IMR-90 (cell line): Measurements from ENCODE around the gene UACA. TPM values are rescaled to one million over a fixed set of nuclear protein-coding genes. Genes with fewer than 3 reads are reported as not detected.
A peak's percentile ranks its signal among the peaks of the same experiment; 100 is the strongest.

Experiments used
- ATAC-seq: fragments of 200-7000 bp; cut with Tn5 transposase; 2 replicates; pipeline ENCODE4 v1.9.1; 2020; ENCODE audit warnings: low read depth, mild to moderate bottlenecking, moderate library complexity
- BruUV-seq: library from RNA; stranded (reverse); fragments of 400-500 nt; replicated peaks from 2 replicates; lab custom pipeline; 2021; lab: Mats Ljungman, UMichigan
- CTCF ChIA-PET: fragments of 300-600 bp; formaldehyde crosslinking; extraction: SDS; loops from one replicate; lab custom pipeline; 2021; ENCODE audit warnings: antibody characterized with exemption; lab: Yijun Ruan, JAX
- POLR2A ChIA-PET: fragments of 300-600 bp; sonication (Branson Sonifier 250); formaldehyde crosslinking; loops from one replicate; lab custom pipeline; 2022; ENCODE audit warnings: antibody characterized with exemption; ENCODE audit not compliant: unreplicated experiment; lab: Charles Lee
- DNase-seq: peaks from one replicate; pipeline ENCODE4 v3.0.0; 2013
- H2AFZ ChIP-seq: replicated peaks from 2 replicates; pipeline ENCODE3; 2013; ENCODE audit warnings: low read length, mild to moderate bottlenecking; ENCODE audit not compliant: poor library complexity
- H2AK5ac ChIP-seq: 2 replicates; pipeline ENCODE4 v1.6.1; 2013; ENCODE audit warnings: low read depth, low read length, inconsistent platforms
- H2AK9ac ChIP-seq: replicated peaks from 2 replicates; pipeline ENCODE3; 2013; ENCODE audit warnings: mild to moderate bottlenecking, low read depth, low read length, moderate library complexity; ENCODE audit not compliant: poor library complexity
- H2BK120ac ChIP-seq: 2 replicates; pipeline ENCODE4 v1.6.1; 2013; ENCODE audit warnings: low read depth, low read length, inconsistent platforms
- H2BK15ac ChIP-seq: 3 replicates; pipeline ENCODE4 v1.6.1; 2013; ENCODE audit warnings: low read depth, low read length, inconsistent platforms
- H2BK20ac ChIP-seq: 2 replicates; pipeline ENCODE4 v1.6.1; 2013; ENCODE audit warnings: low read depth, mild to moderate bottlenecking, inconsistent platforms, low read length, moderate library complexity
- H2BK5ac ChIP-seq: 2 replicates; pipeline ENCODE4 v1.6.1; 2013; ENCODE audit warnings: mild to moderate bottlenecking, low read depth, low read length, inconsistent platforms; ENCODE audit not compliant: poor library complexity, severe bottlenecking
- H3K14ac ChIP-seq: replicated peaks from 2 replicates; pipeline ENCODE4 v1.6.1; 2013; ENCODE audit warnings: low read depth, low read length, inconsistent platforms
- H3K18ac ChIP-seq: 2 replicates; pipeline ENCODE4 v1.6.1; 2013; ENCODE audit warnings: low read depth, low read length, control low read depth
- H3K23ac ChIP-seq: 2 replicates; pipeline ENCODE4 v1.6.1; 2013; ENCODE audit warnings: low read depth, low read length, inconsistent platforms
- H3K27ac ChIP-seq: 2 replicates; pipeline ENCODE4 v1.5.1; 2013; ENCODE audit warnings: mild to moderate bottlenecking, control low read depth, low read length; ENCODE audit not compliant: insufficient read depth
- H3K27me3 ChIP-seq: 2 replicates; pipeline ENCODE4 v1.6.1; 2013; ENCODE audit warnings: low read length; ENCODE audit not compliant: control insufficient read depth, insufficient read depth
- H3K36me3 ChIP-seq: 2 replicates; pipeline ENCODE4 v1.6.1; 2013; ENCODE audit warnings: low read length, mixed read lengths; ENCODE audit not compliant: control insufficient read depth, insufficient read depth
- H3K4ac ChIP-seq: 2 replicates; pipeline ENCODE4 v1.6.1; 2013; ENCODE audit warnings: low read depth, low read length, inconsistent platforms
- H3K4me1 ChIP-seq: 2 replicates; pipeline ENCODE4 v1.6.1; 2013; ENCODE audit warnings: low read length, mixed read lengths; ENCODE audit not compliant: control insufficient read depth, insufficient read depth
- H3K4me2 ChIP-seq: 2 replicates; pipeline ENCODE4 v1.6.1; 2013; ENCODE audit warnings: low read depth, mild to moderate bottlenecking, control low read depth, low read length, moderate library complexity
- H3K4me3 ChIP-seq: 2 replicates; pipeline ENCODE4 v1.5.1; 2013; ENCODE audit warnings: low read depth, mild to moderate bottlenecking, control low read depth, low read length, moderate library complexity; ENCODE audit not compliant: insufficient read depth
- H3K56ac ChIP-seq: 2 replicates; pipeline ENCODE4 v1.6.1; 2013; ENCODE audit warnings: low read length, inconsistent platforms; ENCODE audit not compliant: insufficient read depth; ENCODE audit errors: extremely low read depth
- H3K79me1 ChIP-seq, 2 experiments: 2 replicates each; pipeline ENCODE4 v1.6.1; 2013; ENCODE audit warnings: low read length in 2 of 2, inconsistent platforms in 1 of 2, low read depth in 1 of 2
- H3K9ac ChIP-seq: 2 replicates; pipeline ENCODE4 v1.6.1; 2013; ENCODE audit warnings: low read depth, low read length, control low read depth
- H3K9me1 ChIP-seq: 2 replicates; pipeline ENCODE4 v1.6.1; 2013; ENCODE audit warnings: low read length, inconsistent platforms; ENCODE audit not compliant: insufficient read depth
- H3K9me3 ChIP-seq: 2 replicates; pipeline ENCODE4 v1.6.1; 2013; ENCODE audit warnings: low read length; ENCODE audit not compliant: control insufficient read depth, insufficient read depth
- H4K20me1 ChIP-seq: 2 replicates; pipeline ENCODE4 v1.6.1; 2013; ENCODE audit warnings: low read length, inconsistent platforms; ENCODE audit not compliant: insufficient read depth
- H4K5ac ChIP-seq: 2 replicates; pipeline ENCODE4 v1.6.1; 2013; ENCODE audit warnings: mild to moderate bottlenecking, low read depth, low read length, control low read depth
- H4K8ac ChIP-seq, 2 experiments: 2 replicates each; pipeline ENCODE4 v1.6.1; 2013; ENCODE audit warnings: low read depth in 2 of 2, low read length in 2 of 2, control low read depth in 1 of 2, inconsistent platforms in 1 of 2
- H4K91ac ChIP-seq: 2 replicates; pipeline ENCODE4 v1.6.1; 2013; ENCODE audit warnings: low read depth, low read length, inconsistent platforms; ENCODE audit not compliant: insufficient read depth
- BHLHE40 ChIP-seq: fragments of 150-350 bp; IDR thresholded peaks from 2 replicates; pipeline ENCODE4 v1.6.1; 2016; ENCODE audit warnings: mild to moderate bottlenecking, low read depth, low read length
- CEBPB ChIP-seq: IDR thresholded peaks from 2 replicates; pipeline ENCODE4 v1.6.1; 2012; ENCODE audit warnings: low read depth, low read length, improper control_type of control experiment
- CHD1 ChIP-seq: IDR thresholded peaks from 2 replicates; pipeline ENCODE4 v1.6.1; 2012; ENCODE audit warnings: low read depth, low read length, improper control_type of control experiment
- CTCF ChIP-seq: conservative IDR thresholded peaks from 2 replicates; pipeline ENCODE4 v1.5.1; 2012; ENCODE audit warnings: mild to moderate bottlenecking, low read depth, low read length, improper control_type of control experiment
- ELK1 ChIP-seq: fragments of 150-350 bp; IDR thresholded peaks from 2 replicates; pipeline ENCODE4 v1.6.1; 2016; ENCODE audit warnings: low read depth, mild to moderate bottlenecking, low read length, moderate library complexity, borderline replicate concordance
- MAFK ChIP-seq: IDR thresholded peaks from 2 replicates; pipeline ENCODE4 v1.6.1; 2012; ENCODE audit warnings: low read depth, low read length, improper control_type of control experiment
- MAZ ChIP-seq: IDR thresholded peaks from 2 replicates; pipeline ENCODE4 v1.6.1; 2012; ENCODE audit warnings: low read depth, mild to moderate bottlenecking, low read length, improper control_type of control experiment, moderate library complexity, borderline replicate concordance
- MXI1 ChIP-seq: IDR thresholded peaks from 2 replicates; pipeline ENCODE4 v1.6.1; 2012; ENCODE audit warnings: low read depth, mild to moderate bottlenecking, low read length, moderate library complexity, borderline replicate concordance
- NFE2L2 ChIP-seq: fragments of 150-350 bp; IDR thresholded peaks from 2 replicates; pipeline ENCODE4 v1.6.1; 2016; ENCODE audit warnings: low read depth, mild to moderate bottlenecking, low read length
- POLR2A ChIP-seq: IDR thresholded peaks from 2 replicates; pipeline ENCODE4 v1.6.1; 2012; ENCODE audit warnings: mild to moderate bottlenecking, low read depth, low read length
- RAD21 ChIP-seq: IDR thresholded peaks from 2 replicates; pipeline ENCODE4 v1.6.1; 2012; ENCODE audit warnings: low read length, improper control_type of control experiment
- RCOR1 ChIP-seq: IDR thresholded peaks from 2 replicates; pipeline ENCODE4 v1.6.1; 2012; ENCODE audit warnings: mild to moderate bottlenecking, low read length, improper control_type of control experiment; ENCODE audit not compliant: insufficient replicate concordance
- SMC3 ChIP-seq: fragments of 150-350 bp; IDR thresholded peaks from 2 replicates; pipeline ENCODE4 v1.6.1; 2016; ENCODE audit warnings: low read depth, mild to moderate bottlenecking, antibody characterized with exemption, low read length, moderate library complexity
- USF2 ChIP-seq: fragments of 150-350 bp; IDR thresholded peaks from 2 replicates; pipeline ENCODE4 v1.6.1; 2017; ENCODE audit warnings: mild to moderate bottlenecking, antibody characterized with exemption, low read length, low read depth
- WGBS, 2 experiments: methylation state at CpG; one replicate each; pipeline versions ENCODE4 v1.1.5 to v1.1.7; 2013; ENCODE audit warnings: missing lambda C conversion rate in 2 of 2; ENCODE audit not compliant: insufficient read length in 1 of 2; ENCODE audit errors: extremely low coverage in 2 of 2; 5-methylcytosine and 5-hydroxymethylcytosine counted together
- dilution Hi-C: fragments of 300-500 bp; cut with HindIII; formaldehyde crosslinking; loops from one replicate; pipeline ENCODE4 v1.14.3; 2018; ENCODE audit warnings: low sequenced_read_pairs; ENCODE audit not compliant: unreplicated experiment
- in situ Hi-C: fragments of 300-500 bp; cut with MboI; formaldehyde crosslinking; loops from 3 replicates; pipeline ENCODE4 v1.14.3; 2019; ENCODE audit warnings: low sequenced_read_pairs, inconsistent platforms, mixed read lengths
- intact Hi-C: fragments of 100-400 bp; cut with micrococcal nuclease; formaldehyde crosslinking; loops from 2 replicates; pipeline ENCODE4 v1.10.0; 2022
- polyA plus RNA-seq, 3 experiments: library from polyadenylated mRNA; depleted of rRNA; stranded (reverse); fragments of >200 nt; gene quantifications; 2 replicates each; pipeline ENCODE4 v1.2.3, GENCODE V29; 2012; ENCODE audit warnings: low replicate concordance in 1 of 3
- total RNA-seq: library from RNA; depleted of rRNA; stranded (reverse); fragments of >200 nt; gene quantifications from 2 replicates; pipeline ENCODE4 v1.2.3, GENCODE V29; 2012

Gene UACA
- total and polyA plus RNA-seq, 2 of the 4 experiments (the other 2 are of a cell fraction) = 156 to 507 TPM

GRCh38 chr15:70632491-70633102 is 130.8 kb downstream of the UACA start:
- peaks cover 0 to 4% of the 10 kb centered on the region in 2 experiments; a peak in 1 of 4 replicates for H3K79me1 ChIP-seq
- H4K5ac ChIP-seq = no peak overlapping the region
- in situ Hi-C loops (no loop called here), intact Hi-C loops (no loop called here), dilution Hi-C loops (no loop called here)
- H2AK5ac ChIP-seq = 0 out of 2 replicates have a peak overlapping the region, but pooled peaks have one; percentile 11
- H2BK20ac ChIP-seq = no peak overlapping the region
- no peak overlapping the region for H2AFZ ChIP-seq
- no peak overlapping the region for H4K91ac ChIP-seq
- H2BK15ac ChIP-seq = no peak overlapping the region
- H4K20me1 ChIP-seq = no peaks in the 10 kb centered on the region
- CTCF ChIA-PET = no interaction called here
- H3K36me3 ChIP-seq = no peaks in the 10 kb centered on the region
- no peak overlapping the region for H3K27ac ChIP-seq
- peak; percentile 71 for DNase-seq
- BruUV-seq = no TSS peak
- no peak overlapping the region for H4K8ac ChIP-seq
- H3K9me3 ChIP-seq = no peaks in the 10 kb centered on the region
- no peak overlapping the region for H3K4me2 ChIP-seq
- H3K23ac ChIP-seq = peak overlapping the region; percentile 17; the same call in 1 of the 2 replicates
- H3K4me1 ChIP-seq = peaks cover 2% of the 10 kb centered on the region; the same call in 1 of the 2 replicates
- no peak overlapping the region for H3K4me3 ChIP-seq
- no peak overlapping the region for H3K56ac ChIP-seq
- no peak overlapping the region for H3K18ac ChIP-seq
- H2BK120ac ChIP-seq = no peak overlapping the region
- no peak for ATAC-seq
- no peaks in the 10 kb centered on the region for H3K27me3 ChIP-seq
- WGBS, 2 experiments = 53 to 100% methylated on average over 1 to 2 of the region's 5 CpGs
- TF ChIP-seq MAFK = no peak
- TF ChIP-seq CHD1 = no peak
- no peak for TF ChIP-seq MXI1
- TF ChIP-seq MAZ = no peak
- TF ChIP-seq RCOR1 = no peak
- TF ChIP-seq USF2 = no peak
- no peak for TF ChIP-seq BHLHE40
- no peak for TF ChIP-seq POLR2A
- no peak for TF ChIP-seq NFE2L2
- TF ChIP-seq CEBPB = no peak
- no peak for TF ChIP-seq RAD21
- no peak for TF ChIP-seq CTCF
- no peak for TF ChIP-seq SMC3
- no peak for TF ChIP-seq ELK1
- 0 out of 2 replicates have a peak overlapping the region, but pooled peaks have one; percentile 31 for H3K14ac ChIP-seq
- POLR2A ChIA-PET = no interaction called here
- H2BK5ac ChIP-seq = no peak overlapping the region
- peaks cover 9% of the 10 kb centered on the region for H3K9me1 ChIP-seq
- no peak overlapping the region for H2AK9ac ChIP-seq
- H3K4ac ChIP-seq = no peak overlapping the region
- H3K9ac ChIP-seq = no peak overlapping the region
